Fibroblast of lung (primary cell): ENCODE results near the gene NIPAL3. TPM values are rescaled to one million over a fixed set of nuclear protein-coding genes. Genes with fewer than 3 reads are reported as not detected.

ENCODE experiments used
- DNase-seq, 2 donors: peaks; one replicate each; pipeline versions ENCODE4 v3.0.0 to v3.0.0-alpha.2; 2010; ENCODE audit warnings: low read depth in 2 of 2
- H2AFZ ChIP-seq: 2 replicates; pipeline ENCODE4 v1.5.1; 2012; ENCODE audit warnings: low read length, control low read depth, inconsistent platforms
- H3K27ac ChIP-seq: 2 replicates; pipeline ENCODE4 v1.5.1; 2011; ENCODE audit warnings: low read length, control low read depth; ENCODE audit not compliant: insufficient read depth
- H3K27me3 ChIP-seq: 2 replicates; pipeline ENCODE4 v1.5.1; 2011; ENCODE audit warnings: mild to moderate bottlenecking, low read length; ENCODE audit not compliant: control insufficient read depth, insufficient read depth
- H3K36me3 ChIP-seq: 2 replicates; pipeline ENCODE4 v1.5.1; 2011; ENCODE audit warnings: low read length; ENCODE audit not compliant: control insufficient read depth, insufficient read depth
- H3K4me1 ChIP-seq: 2 replicates; pipeline ENCODE4 v1.5.1; 2011; ENCODE audit warnings: low read length; ENCODE audit not compliant: control insufficient read depth, insufficient read depth; ENCODE audit errors: extremely low read depth
- H3K4me2 ChIP-seq: 2 replicates; pipeline ENCODE4 v1.5.1; 2011; ENCODE audit warnings: low read length, control low read depth; ENCODE audit not compliant: insufficient read depth; ENCODE audit errors: extremely low read depth
- H3K4me3 ChIP-seq, 4 experiments: fragments of 200-600 bp in 1 of 4; sonication (generic) in 1 of 4; replicated peaks in 1 of 4; 2 replicates each; pipeline ENCODE4 v1.5.1; 2011 to 2016; ENCODE audit warnings: low read length in 4 of 4, low read depth in 3 of 4, mild to moderate bottlenecking in 3 of 4, control low read depth in 2 of 4, inconsistent platforms in 1 of 4, mixed read lengths in 1 of 4; ENCODE audit not compliant: insufficient read depth in 1 of 4; ENCODE audit errors: control extremely low read depth in 1 of 4
- H3K79me2 ChIP-seq: 2 replicates; pipeline ENCODE4 v1.5.1; 2012; ENCODE audit warnings: mild to moderate bottlenecking, low read length, inconsistent platforms; ENCODE audit not compliant: control insufficient read depth, insufficient read depth
- H3K9ac ChIP-seq: 2 replicates; pipeline ENCODE4 v1.5.1; 2011; ENCODE audit warnings: mild to moderate bottlenecking, low read length, control low read depth; ENCODE audit not compliant: insufficient read depth
- H3K9me3 ChIP-seq: 2 replicates; pipeline ENCODE4 v1.5.1; 2012; ENCODE audit warnings: low read depth, low read length; ENCODE audit not compliant: control insufficient read depth, insufficient read depth
- H4K20me1 ChIP-seq: 2 replicates; pipeline ENCODE4 v1.5.1; 2011; ENCODE audit warnings: low read length; ENCODE audit not compliant: control insufficient read depth, insufficient read depth; ENCODE audit errors: extremely low read depth
- EZH2 ChIP-seq: IDR thresholded peaks from 2 replicates; pipeline ENCODE4 v1.5.1; 2012; ENCODE audit warnings: low read length, control low read depth, mild to moderate bottlenecking; ENCODE audit errors: missing control alignments
- polyA plus RNA-seq, 2 donors: library from polyadenylated mRNA; depleted of rRNA in 1 of 2; stranded (reverse) in 1 of 2; unstranded in 1 of 2; fragments of >200 nt; gene quantifications; 2 replicates each; pipeline ENCODE4 v1.2.1, GENCODE V29; 2011 to 2012; ENCODE audit warnings: missing spikeins in 1 of 2
- total RNA-seq: library from RNA; depleted of rRNA; stranded (reverse); fragments of >200 nt; gene quantifications from 2 replicates; pipeline ENCODE4 v1.2.1, GENCODE V29; 2014
- TF ChIP-seq, protein P1 (sequence below), 2 donors: IDR thresholded peaks in 1 of 2; conservative IDR thresholded peaks in 1 of 2; 1 replicate in 1 of 2; 2 replicates in 1 of 2; pipeline ENCODE4 v1.5.1; 2011 to 2012; ENCODE audit warnings: low read length in 2 of 2, control low read depth in 1 of 2, inconsistent platforms in 1 of 2, low read depth in 1 of 2, mild to moderate bottlenecking in 1 of 2

NIPAL3 gene
- total and polyA plus RNA-seq, 2 donors (not counting 1 experiment from before 2014, with no cell fraction given) = 65.3 to 85.2 TPM

- H3K4me1 ChIP-seq = peaks cover 2% of the 10 kb centered on the region
- no peak overlapping the region for H3K4me3 ChIP-seq
- H3K27ac ChIP-seq = no peak overlapping the region
- no peak for DNase-seq
- H3K79me2 ChIP-seq = no peaks in the 10 kb centered on the region
- no peak overlapping the region for H3K4me2 ChIP-seq
- H3K9ac ChIP-seq = no peak overlapping the region
- no peaks in the 10 kb centered on the region for H4K20me1 ChIP-seq
- TF ChIP-seq, protein P1, sequence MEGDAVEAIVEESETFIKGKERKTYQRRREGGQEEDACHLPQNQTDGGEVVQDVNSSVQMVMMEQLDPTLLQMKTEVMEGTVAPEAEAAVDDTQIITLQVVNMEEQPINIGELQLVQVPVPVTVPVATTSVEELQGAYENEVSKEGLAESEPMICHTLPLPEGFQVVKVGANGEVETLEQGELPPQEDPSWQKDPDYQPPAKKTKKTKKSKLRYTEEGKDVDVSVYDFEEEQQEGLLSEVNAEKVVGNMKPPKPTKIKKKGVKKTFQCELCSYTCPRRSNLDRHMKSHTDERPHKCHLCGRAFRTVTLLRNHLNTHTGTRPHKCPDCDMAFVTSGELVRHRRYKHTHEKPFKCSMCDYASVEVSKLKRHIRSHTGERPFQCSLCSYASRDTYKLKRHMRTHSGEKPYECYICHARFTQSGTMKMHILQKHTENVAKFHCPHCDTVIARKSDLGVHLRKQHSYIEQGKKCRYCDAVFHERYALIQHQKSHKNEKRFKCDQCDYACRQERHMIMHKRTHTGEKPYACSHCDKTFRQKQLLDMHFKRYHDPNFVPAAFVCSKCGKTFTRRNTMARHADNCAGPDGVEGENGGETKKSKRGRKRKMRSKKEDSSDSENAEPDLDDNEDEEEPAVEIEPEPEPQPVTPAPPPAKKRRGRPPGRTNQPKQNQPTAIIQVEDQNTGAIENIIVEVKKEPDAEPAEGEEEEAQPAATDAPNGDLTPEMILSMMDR (conservative IDR thresholded peaks at IDR 0.05 in 1 of 2, IDR thresholded peaks at IDR 0.05 in 1 of 2; ENCODE audit: low read depth in 1 of 2, low read length in 2 of 2) = no peak
- no peak for TF ChIP-seq EZH2
- H2AFZ ChIP-seq = no peak overlapping the region
- H3K36me3 ChIP-seq = no peaks in the 10 kb centered on the region
- H3K9me3 ChIP-seq = no peaks in the 10 kb centered on the region
- H3K27me3 ChIP-seq = no peaks in the 10 kb centered on the region
Observed at GRCh38 chr1:24505816-24506215, 90.2 kb downstream of the NIPAL3 start.

GRCh38 chr1:24506691-24507381 is 91.2 kb downstream of the NIPAL3 start:
- no peak overlapping the region for H3K27ac ChIP-seq
- H4K20me1 ChIP-seq = no peaks in the 10 kb centered on the region
- no peaks in the 10 kb centered on the region for H3K79me2 ChIP-seq
- H3K27me3 ChIP-seq = no peaks in the 10 kb centered on the region
- no peaks in the 10 kb centered on the region for H3K9me3 ChIP-seq
- no peak for DNase-seq
- TF ChIP-seq, protein P1 (conservative IDR thresholded peaks at IDR 0.05 in 1 of 2, IDR thresholded peaks at IDR 0.05 in 1 of 2; ENCODE audit: low read depth in 1 of 2, low read length in 2 of 2) = no peak
- TF ChIP-seq EZH2 = no peak
- H2AFZ ChIP-seq = no peak overlapping the region
- H3K36me3 ChIP-seq = no peaks in the 10 kb centered on the region
- no peak overlapping the region for H3K4me2 ChIP-seq
- no peak overlapping the region for H3K4me3 ChIP-seq
- peaks cover 2% of the 10 kb centered on the region for H3K4me1 ChIP-seq
- no peak overlapping the region for H3K9ac ChIP-seq

GRCh38 chr1:24507405-24507804 is 91.8 kb downstream of the NIPAL3 start:
- Histone ChIP-seq H2AFZ (no peak overlapping the region), H3K9ac (no peak overlapping the region), H4K20me1 (no peaks in the 10 kb centered on the region), H3K4me1 (no peaks in the 10 kb centered on the region), H3K27me3 (no peaks in the 10 kb centered on the region), H3K4me3 (no peak overlapping the region), H3K27ac (no peak overlapping the region), H3K4me2 (no peak overlapping the region), H3K79me2 (no peaks in the 10 kb centered on the region), H3K9me3 (no peaks in the 10 kb centered on the region), H3K36me3 (no peaks in the 10 kb centered on the region)
- no peak for DNase-seq
- TF ChIP-seq EZH2 = no peak
- TF ChIP-seq, protein P1 (conservative IDR thresholded peaks at IDR 0.05 in 1 of 2, IDR thresholded peaks at IDR 0.05 in 1 of 2; ENCODE audit: low read depth in 1 of 2, low read length in 2 of 2) = no peak
